ENCODE measurements around the gene RAPGEF4.

GRCh38 chr2:173026479-173026878, 290.8 kb downstream of the RAPGEF4 start:
- no peak for TF ChIP-seq ATF4 (CRISPR knock-in tag; IDR thresholded peaks at IDR 0.05)
- TF ChIP-seq MYC (IDR thresholded peaks at IDR 0.05; ENCODE audit: low read depth, low read length): no peak
- TF ChIP-seq MYC (CRISPR knock-in tag; IDR thresholded peaks at IDR 0.05; ENCODE audit: borderline replicate concordance, low read depth): no peak
- no peak for TF ChIP-seq TEAD1 (CRISPR knock-in tag; IDR thresholded peaks at IDR 0.05)
- no peak for TF ChIP-seq POLR2A (conservative IDR thresholded peaks at IDR 0.05)

All from K562 (cell line).